GM18520 (cell line): ENCODE data around the gene VPS39.

Experiments used
- ATAC-seq: cut with Tn5 transposase; IDR thresholded peaks from one replicate; pipeline ENCODE4 v1.9.1; 2021; ENCODE audit not compliant: unreplicated experiment

Gene VPS39

GRCh38 chr15:42160136-42160535, 48.0 kb downstream of the VPS39 start:
- no peak for ATAC-seq

DNA sequence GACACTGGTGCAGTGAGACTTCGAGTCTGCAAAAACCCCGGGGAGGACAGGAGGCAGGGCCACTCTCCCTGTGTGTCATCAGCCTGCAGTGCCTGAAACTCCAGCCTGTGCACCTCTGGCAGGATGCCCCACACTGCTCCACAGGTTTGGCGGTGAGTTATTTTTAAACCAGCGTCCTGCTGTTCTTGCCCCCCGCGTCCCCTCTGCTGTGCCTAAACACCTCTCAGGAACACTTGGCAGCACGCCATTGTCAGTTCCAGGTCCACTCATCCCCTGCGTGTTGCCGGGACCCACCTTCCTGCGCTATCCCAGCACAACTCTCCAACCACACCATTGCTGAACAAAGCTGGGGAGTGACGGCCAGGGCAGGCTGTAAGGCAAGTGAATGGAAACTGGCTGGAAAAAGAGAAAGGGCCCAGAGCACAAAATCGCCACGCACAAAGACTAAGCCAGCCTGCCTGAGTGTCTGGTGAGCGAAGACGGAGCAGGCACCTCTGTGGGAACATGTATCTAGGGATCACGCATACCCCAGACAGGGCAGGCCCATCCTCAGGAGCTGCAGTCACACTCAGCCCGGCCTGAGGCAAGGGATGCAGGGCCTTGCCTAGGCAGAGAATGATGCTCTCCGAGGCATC, 48.6 kb downstream of the VPS39 start:
- no peak for ATAC-seq

- ATAC-seq, result no peak
These were observed 49.2 kb downstream of the VPS39 start for GRCh38 chr15:42158941-42159340.

DNA sequence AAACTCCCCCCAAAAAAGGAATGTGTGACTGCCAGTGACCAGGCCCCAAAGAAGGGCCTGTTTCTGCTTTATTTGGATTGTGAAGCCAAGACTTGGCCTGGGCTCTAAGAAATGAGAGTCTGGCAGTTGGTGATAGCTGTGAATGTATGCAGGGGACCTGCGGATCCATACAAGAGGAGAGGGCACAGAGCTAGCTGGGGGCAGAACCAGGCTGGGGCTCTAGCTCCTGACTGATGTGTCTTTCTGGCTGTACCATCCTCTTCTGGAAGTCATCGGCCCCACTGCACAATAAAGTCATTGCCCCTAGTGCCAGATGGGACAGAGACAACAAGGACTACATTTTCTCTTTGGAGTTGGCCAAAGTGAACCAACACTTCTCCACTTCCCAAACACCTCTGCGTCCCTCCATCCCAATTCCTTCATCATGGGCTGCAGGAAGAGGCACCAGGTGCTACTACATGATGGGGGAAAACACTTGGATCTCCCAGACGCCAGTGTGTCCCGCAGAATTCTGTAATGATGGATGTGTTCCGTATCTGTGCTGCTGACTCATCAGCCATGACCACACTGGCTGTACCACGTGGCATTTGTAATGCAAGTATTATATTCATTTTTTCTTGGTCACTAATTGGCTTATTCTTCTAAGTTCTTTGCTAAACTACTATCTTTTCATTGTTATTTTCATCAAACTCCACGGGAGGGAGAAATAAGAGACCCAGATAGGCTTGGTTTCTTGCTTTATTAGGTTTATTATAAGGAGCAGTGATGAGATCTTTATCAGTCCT, 49.9 kb downstream of the VPS39 start:
- no peak for ATAC-seq

GRCh38 chr15:42157381-42157780, 50.7 kb downstream of the VPS39 start:
- no peak for ATAC-seq

- no peak for ATAC-seq
These were observed 51.7 kb downstream of the VPS39 start, which contains the start of gene PLA2G4F for GRCh38 chr15:42156243-42156922. TSS of gene PLA2G4F (minus strand) at chr15:42156636. CDS start at chr15:42156549, 87 bp downstream.

DNA sequence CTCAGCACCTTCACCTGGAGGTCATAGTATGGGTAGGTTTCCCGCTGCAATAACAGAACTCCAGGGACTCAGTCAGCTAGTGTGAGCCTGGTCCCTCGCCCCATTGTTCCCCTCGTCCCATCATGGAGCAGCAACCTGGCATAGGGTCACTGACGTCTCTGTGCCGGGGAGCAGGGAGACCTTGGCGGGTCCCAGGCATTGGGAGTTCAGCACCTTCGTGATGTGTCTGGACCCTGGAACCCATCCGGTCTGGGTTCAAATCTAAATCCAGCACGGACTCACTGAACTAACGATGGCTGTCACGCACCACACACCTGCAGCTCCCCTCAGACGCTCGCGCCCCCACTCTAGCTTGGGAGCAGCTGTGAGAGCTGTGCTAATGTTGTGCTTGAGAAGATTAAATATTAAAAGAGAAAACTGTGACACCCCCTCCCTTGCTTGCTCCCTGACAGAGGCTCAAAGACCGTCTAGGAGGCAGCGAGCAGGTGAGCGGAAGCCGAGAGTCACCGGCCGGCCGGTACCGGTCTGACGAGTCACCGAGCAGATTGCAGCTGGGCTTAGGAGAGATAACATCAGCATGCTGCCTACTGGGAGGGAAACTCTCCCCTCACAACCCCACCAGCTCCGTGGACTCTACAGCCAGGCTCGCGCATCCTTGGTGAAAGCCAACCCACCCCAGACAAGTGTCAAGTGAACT, 52.4 kb downstream of the VPS39 start:
- no peak for ATAC-seq

DNA sequence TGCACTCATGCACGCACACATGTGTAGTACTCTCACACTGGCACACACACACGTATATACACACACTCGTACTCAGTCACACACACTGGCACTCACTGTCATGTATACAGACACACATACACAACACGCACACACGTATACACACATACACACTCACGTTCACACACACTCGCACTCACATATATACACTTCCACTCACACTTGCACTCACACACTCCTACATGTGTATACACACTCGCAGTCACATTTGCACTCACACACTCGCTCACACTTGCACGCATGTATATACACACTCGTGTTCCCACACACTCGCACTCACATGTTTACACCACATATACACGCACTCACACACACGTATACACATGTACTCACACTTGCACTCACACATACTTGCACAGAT, 53.1 kb downstream of the VPS39 start:
- no peak for ATAC-seq

DNA sequence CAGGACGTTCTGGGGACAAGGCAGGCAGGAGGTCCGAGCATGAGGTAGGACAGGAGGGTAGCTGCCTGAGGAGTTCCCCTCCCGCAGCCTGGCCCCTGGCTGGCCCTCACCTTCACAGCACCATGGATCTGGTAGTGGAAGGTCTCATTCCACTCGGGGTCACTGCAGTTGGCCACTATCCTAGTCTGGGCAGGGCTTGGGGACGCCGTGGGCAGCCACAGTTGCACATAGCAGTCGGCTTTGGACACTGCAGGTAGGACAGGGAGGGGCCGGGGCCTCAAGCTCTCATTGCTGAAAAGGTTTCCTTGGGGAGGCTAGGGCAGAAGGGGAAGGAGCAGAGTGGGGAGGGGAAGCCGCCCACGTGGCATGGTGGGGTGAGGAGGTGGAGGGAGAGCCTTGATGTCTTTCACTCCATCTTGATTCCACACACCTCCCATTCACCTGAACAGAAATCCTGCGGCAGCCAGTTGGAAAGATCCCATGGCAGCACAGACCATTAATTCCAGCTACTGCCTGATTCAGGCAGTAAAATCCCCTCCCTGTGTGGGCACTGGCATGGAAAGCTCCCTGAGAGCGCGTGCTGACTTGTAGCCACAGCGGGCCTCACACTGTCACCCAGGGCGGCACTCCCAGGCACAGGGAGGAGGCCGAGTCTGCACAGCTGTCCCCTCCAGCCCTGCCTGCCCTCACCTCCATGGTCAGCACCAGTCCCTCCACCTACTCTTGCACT, 53.7 kb downstream of the VPS39 start:
- ATAC-seq, result no peak

GRCh38 chr15:42153874-42154211, 54.3 kb downstream of the VPS39 start:
- ATAC-seq, result no peak

DNA sequence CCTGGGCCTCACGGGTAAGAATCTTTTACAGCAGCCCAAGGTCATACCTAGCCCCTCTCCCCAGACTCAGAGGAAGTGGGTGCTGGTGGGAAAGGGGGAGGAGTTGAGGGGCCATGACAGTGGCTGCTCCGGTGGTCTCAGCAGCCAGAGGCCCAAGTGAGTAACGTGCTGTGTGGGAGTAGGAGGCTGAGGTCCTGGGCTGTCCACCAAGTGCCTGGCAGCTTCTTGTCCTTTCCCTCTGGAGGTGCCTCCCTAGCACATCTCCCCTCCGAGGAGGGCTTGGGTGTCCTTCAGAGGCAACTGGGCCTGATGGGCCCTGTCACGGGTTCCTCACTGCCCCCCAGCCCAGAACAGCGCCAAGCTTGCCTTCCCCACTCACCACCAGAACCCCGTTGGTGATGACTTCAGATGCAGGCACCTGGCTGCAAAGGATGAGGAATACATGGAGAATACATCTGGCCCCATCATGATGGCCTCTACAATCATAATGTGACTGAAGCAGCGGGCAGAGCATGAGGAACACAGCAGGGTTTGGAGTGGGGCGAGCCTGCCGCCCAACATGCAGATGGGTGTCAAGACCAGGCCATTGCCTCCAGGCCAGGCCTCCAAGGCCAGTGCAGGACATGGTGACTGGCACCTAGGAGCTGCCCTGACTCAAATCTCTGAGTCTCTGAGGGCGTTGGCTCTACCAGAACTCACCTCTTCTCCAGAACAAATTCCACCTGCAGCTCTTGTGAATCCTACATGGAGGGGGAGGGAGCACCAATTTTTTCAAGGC, 55.0 kb downstream of the VPS39 start:
- no peak for ATAC-seq

- ATAC-seq, result no peak
These were observed 55.7 kb downstream of the VPS39 start for GRCh38 chr15:42152196-42152920.

- ATAC-seq, result no peak
These were observed 56.4 kb downstream of the VPS39 start for GRCh38 chr15:42151736-42152135.

GRCh38 chr15:42151141-42151561, 57.0 kb downstream of the VPS39 start:
- ATAC-seq, result no peak

DNA sequence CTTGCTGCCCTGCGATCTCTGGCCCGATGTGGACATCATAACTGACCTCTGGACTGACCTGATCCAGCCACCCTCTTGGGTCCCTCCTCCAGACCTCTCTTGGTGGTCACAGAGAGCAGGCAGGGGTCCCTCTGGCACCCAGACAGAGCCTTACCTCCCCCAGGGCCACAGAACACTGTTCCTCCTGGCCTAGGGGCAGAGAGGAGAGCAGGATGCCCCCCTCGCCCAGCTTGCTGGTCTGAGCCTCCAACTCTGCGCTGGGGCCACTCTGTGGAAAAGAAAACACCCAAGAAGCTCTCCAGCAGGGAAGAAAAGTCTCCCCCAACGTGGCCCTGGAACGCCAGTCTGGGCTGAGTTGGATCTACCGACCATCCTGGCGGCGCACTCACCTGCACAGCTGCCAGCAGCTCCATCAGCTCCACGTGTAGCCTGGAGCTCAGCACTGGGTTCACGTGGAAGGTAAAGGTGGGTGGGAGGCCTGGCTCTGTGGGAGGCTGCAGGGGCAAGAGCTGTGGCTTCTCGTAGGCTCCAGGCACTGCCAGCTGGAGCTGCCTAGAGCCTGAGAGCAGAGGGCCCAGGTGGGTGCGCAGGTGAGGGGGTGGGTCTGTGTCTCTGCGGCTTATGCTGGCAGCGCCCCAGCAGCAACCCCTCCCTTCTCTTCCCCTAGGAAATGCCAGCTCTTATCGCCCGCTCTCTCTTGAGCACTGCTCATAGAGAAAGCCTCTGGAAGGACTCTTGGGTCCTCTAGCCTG, 57.7 kb downstream of the VPS39 start:
- ATAC-seq, result no peak

GRCh38 chr15:42149493-42150218, 58.4 kb downstream of the VPS39 start:
- no peak for ATAC-seq

- ATAC-seq, result no peak
These were observed 59.2 kb downstream of the VPS39 start for GRCh38 chr15:42148808-42149492.

DNA sequence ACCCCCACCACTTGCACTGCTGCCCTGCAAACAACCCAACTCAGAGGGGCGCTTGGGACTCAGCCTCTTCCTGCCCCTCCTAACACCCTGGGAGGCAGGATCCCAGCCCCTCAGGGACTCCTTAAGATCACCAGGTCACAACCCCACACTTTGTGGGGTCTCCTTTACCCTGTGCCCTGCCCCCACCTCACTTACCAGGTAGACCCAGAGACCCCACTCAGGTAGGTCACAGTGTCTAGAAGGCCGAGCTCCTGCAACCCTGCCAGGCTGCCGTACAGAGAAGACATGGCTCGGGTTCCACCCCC, 60.7 kb downstream of the VPS39 start:
- no peak for ATAC-seq
